Endothelial cell of umbilical vein (primary cell): ENCODE data around the gene MRPL47.

Experiments used
- CTCF ChIP-seq, 2 donors: IDR thresholded peaks; 1 replicate in 1 of 2; 2 replicates in 1 of 2; pipeline ENCODE4 v1.5.1; 2011; ENCODE audit warnings: low read length in 2 of 2, mild to moderate bottlenecking in 2 of 2, moderate library complexity in 2 of 2, control low read depth in 1 of 2, inconsistent platforms in 1 of 2, low read depth in 1 of 2; ENCODE audit not compliant: insufficient read depth in 1 of 2; ENCODE audit errors: extremely low read depth in 1 of 2
- POLR2A ChIP-seq: IDR thresholded peaks from 2 replicates; pipeline ENCODE4 v1.6.1; 2012; ENCODE audit warnings: low read depth, mild to moderate bottlenecking, control low read depth, low read length

- TF ChIP-seq CTCF (IDR thresholded peaks at IDR 0.05; ENCODE audit: extremely low read depth in 1 of 2, insufficient read depth in 1 of 2, low read depth in 1 of 2, low read length in 2 of 2) (no peak), POLR2A (no peak)
Observed at GRCh38 chr3:179603831-179604230, 607 bp downstream of the MRPL47 start.
